Middle frontal gyrus (tissue), 1 donor: ENCODE results near the gene PTPRN2.
A peak's percentile ranks its signal among the peaks of the same experiment; 100 is the strongest.
"Not testable (repeated sequence)": the region's sequence is repeated elsewhere in the genome, so short reads cannot be mapped to it uniquely, and the experiment has no call there.

Experiments used
- DNase-seq: peaks from one replicate; pipeline ENCODE4 v3.0.0-alpha.2; 2015; ENCODE audit warnings: low spot score; ENCODE audit errors: extremely low spot score

The PTPRN2 gene

DNA sequence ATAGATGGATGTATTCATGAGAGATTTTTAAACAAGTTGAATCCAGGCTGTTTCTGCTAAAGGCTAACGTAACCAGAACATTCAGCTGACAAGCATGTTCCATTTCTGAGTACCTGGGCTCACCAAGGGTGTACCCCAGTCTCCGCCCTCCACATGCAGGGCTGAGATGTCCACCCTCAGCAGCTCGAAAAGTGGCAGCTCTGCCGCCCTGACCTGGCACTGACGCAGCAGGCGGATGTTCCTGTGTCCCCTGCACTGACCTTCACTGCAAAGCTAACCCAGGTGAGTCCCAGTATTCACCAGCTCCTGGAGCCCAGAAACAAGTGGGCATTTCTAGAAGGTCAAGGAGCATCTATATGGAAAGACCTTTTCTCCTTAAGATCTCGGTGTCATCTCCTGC is 437.4 kb downstream of the PTPRN2 start:
- no peak for DNase-seq

DNA sequence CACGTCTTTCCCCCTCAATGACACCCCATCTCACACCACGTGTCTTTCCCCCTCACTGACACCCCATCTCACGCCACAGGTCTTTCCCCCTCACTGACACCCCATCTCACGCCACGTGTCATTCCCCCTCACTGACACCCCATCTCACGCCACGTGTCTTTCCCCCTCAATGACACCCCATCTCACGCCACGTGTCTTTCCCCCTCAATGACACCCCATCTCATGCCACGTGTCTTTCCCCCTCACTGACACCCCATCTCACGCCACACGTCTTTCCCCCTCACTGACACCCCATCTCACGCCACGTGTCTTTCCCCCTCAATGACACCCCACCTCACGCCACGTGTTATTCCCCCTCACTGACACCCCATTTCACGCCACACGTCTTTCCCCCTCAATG is 440.2 kb downstream of the PTPRN2 start:
- DNase-seq: not testable (repeated sequence)

DNA sequence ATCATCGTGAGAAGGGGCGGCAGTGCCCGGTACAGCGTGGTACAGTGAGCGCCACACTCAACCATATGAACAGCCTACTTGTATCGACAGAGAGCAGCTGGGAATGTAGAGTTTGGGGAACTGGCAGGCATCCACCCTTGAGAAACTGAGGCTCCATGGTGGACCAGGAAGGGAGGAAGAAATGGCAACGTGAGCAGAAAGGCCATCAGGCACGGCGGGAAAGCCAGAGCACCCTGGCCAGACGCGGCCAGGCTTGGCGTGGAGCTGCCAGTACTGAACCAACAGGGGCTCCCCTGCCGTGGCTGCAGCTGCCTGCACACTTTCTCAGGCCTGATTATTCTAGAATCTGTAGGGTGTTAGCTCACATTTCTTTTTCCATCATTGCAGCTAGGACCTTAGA is 442.3 kb downstream of the PTPRN2 start:
- DNase-seq: no peak

DNA sequence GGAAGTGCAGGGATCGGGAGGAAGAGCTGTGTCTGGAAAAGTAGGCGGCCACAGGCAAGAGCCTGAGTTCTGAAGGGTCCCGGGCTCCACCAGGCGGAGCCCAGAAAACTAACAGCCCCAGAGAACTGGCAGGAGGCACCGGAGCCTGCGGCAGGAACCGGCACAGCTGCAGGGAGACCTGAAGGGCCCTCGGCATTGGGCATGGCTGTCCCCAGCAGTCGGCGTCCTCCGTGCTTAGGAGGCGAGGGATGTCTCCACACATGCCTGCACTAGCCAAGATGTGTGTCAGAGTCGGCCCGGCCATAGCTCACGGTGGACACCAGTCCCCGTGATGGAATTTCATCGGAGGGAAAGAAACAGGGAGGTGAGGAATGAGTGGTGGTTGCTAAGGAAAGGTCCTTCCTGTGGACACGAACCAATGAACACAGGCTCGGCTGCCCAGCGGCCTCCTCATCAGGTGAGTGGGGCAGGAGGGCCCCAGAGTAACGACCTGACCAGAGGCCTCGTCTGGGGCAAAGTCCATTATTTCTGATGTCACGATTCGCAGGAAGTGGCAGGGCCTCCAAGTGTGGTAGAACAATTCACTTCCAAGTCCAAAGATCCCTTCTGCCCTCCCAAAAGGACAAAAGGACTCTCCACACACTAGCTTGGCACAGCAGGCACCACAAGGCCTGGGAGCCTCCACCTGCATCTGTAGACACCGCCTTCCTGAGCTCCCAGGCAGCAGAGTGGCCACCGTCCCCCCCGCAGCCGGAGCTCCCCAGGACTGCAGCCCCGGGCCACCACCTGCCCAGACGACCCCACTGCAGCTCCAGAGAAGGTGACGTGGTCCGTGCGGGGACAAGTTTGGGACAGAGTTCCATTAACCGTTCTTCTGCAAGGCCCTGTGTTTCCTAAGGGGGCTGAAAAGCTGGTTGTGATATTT is 444.2 kb downstream of the PTPRN2 start:
- no peak for DNase-seq

DNA sequence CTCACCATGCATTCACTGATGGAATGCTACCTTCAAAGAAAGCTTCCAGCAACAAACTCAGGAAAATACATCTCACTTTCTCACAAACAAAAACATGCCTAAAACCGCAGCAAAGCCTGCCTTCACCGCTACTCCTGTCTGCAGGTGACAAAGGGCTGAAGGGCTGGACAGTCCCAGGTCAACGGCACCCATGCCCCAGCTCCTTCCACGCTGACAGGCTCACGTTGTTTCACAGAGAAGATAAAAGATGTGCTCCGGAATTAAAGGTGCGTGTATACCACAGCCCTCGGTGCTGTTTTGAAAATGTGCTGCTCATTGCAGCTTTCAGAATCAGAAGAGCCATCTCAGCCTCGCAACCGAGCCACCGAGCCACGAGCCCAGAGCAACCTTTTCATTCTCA is 445.0 kb downstream of the PTPRN2 start:
- no peak for DNase-seq

DNA sequence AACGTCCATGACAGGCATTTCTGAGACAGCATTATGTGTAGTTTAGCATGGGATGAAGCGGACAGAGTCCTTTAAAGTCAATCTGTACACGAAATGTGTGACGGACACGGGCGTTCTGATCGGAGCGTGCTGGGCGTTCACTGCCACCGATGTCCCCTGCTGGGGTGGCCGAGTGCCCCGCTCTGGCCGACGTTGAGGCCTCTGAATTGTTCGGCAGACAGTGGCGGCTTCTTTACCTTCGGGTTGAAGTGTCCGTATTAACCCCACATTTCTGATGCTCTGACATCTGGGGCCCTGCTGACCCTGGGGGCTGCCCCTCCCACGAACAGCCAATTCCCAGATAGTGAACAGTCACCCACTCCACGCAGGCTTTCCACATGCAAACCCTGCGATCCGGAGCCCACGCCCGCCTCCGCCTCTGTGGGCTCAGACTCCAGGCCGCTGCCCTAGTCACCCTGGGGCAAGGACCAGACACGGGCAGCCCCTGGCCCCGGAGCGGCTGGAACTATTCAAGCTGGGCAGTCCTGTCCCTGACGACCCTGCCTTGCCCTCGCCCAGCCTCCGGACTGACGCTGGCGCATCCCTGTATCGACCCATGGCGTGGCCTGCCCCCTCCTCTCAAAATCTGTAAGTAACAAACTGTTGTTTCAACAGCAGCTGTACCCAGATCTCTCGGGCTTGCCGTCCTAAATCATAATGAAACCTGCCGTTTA is 445.7 kb downstream of the PTPRN2 start:
- DNase-seq: no peak

DNA sequence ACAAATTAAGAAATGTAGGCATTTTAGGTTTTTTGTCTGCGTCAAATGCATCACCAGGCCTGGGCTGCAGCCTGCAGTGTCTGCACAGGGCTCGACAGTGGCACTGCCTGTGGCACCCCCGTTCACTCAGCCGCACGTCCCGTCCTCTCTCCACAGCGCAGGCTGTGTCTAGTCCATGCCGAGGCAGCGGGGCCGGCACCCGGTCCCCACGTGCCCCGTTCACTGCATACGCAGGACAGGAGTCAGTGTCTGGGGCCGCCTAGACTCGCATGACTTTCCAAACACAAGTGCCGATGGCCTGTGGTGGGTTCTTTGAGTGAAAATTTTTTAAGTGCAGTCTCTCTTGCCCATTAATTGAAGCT is 446.4 kb downstream of the PTPRN2 start:
- DNase-seq: no peak

DNA sequence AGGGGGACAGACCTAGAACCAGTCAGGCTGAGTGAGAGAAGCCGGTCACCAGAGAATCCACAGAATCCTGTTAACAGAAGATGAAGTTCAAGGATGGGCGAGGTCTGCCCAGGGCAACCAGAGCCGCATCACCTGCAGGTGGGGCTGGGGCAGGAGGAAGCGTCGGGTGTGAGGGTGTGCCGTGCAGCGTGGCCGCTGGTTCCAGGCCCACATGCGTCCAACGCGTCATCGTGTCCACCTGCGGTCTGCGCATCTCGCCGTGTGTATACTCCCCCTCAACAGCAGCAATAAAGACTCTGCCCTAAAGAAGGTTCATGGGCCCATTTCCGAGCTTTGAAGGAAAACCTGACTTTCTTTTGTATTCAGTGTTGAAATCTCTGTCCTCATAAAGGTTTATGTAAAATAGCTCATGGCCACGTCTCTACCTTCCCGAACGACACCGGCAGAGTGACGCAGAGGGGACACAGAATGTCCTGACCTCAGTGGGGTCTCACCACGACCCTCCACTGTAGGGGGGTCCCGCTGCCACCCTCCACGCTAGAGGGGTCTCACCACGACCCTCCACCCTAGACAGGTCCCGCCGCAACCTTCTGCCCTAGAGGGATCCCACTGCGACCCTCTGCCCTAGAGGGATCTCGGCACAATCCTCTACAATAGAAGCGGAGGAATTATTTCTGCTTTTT is 446.9 kb downstream of the PTPRN2 start:
- no peak for DNase-seq

DNA sequence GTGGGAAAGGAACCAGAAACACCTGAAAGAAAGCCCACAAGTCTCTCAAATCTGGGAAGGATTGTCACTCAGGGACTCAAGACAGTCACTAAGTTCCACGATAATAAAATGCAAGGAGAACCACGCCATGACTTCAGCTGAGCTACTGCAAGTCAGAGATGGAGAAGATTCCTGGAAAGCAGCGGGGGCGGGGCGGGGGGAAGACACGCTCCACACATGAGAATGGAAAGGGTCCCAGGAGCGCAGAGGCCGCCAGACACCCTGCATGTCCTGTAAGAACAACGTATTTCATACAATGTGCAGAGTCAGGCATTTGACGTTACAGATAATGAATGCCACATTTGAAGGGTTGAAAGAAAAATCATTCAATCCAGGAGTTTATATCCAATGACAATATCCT is 448.1 kb downstream of the PTPRN2 start:
- DNase-seq: no peak

DNA sequence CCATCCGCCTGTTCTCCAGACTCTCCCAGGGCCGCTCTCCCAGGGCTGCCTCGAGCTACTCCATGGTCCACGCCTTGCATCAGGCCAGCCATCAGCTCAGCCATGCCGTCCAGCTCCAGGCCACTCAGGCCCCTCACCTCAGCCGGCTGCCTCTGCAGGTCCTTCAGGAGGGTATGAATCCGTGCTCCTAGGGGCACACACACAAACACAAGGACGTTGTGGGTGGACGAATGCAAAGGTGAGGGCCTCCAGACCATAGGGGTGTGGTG is 449.4 kb downstream of the PTPRN2 start:
- no peak for DNase-seq

DNA sequence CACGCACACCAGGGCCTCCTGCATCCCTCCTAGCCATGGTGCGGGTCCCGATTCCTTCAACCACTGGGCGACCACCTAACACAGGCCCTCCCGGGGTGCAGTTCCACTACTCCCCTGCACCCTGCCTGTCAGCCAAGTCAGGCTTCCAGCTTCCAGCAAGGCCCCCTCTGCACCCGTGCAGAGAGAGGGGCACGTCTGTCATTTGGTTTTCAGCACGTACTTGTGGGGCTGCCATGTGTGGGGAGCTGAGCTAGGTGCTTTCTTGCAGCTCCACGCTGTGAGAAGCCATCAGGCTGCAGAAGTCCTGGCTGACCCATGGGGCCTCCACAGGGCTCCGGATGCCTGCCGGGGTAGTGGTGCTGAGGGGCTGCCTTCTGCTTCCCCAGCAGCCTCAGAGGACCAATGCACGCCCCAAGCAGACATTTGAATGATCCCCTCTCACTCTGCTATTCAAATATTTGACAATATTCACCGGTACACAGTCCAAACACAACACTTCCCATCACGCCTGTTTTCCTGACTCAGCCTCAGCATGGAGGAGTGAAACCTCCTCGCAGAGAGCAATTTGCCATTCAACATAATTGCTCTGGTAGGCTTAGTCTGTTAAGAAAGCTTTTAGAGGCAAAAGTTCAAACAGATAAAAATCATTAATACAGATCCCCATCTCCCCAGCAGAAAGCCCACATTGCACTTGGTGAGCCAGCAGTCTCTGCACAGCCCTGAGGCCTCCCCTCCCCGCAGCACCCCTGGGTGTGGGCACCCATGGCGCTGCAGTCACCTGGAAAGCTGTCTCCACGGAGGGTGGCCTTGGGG is 449.9 kb downstream of the PTPRN2 start:
- no peak for DNase-seq

DNA sequence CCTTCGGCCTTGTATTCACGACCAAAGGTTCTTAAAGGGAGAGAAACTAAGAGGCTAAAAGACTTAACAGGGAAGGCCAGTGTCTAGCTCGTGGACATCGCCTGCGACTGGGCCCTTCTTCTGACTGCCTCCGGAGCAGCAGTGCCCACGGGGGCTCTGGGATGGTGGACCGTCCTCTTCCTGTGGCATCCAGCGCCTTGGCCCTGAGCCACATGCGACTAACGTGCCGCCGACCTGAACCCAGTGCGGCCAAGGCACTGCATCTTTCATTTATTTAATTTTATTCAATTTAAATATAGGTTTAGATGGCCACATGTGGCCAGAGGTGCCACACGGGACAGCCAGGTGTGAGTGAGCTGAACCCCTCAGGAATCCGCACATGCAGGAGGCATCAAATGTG is 451.7 kb downstream of the PTPRN2 start:
- DNase-seq: no peak

DNA sequence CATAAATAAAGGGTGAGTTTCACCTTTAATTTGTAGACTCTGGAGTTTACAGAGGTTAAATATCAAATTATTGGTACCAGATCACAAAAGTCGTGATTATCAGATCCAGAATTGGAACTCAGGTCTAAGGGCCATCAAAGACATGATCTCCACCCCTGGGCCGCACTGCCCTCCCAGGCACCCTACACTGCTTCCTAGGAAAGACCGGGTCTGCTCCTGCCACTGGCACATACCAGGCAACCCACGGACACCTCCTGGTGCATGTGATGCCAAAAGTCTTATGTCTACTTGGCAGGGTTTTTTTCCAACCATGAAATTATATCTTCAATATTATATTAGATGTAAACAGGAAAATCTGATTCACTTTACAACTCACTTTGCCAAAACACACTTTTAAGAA is 452.8 kb downstream of the PTPRN2 start:
- no peak for DNase-seq

DNA sequence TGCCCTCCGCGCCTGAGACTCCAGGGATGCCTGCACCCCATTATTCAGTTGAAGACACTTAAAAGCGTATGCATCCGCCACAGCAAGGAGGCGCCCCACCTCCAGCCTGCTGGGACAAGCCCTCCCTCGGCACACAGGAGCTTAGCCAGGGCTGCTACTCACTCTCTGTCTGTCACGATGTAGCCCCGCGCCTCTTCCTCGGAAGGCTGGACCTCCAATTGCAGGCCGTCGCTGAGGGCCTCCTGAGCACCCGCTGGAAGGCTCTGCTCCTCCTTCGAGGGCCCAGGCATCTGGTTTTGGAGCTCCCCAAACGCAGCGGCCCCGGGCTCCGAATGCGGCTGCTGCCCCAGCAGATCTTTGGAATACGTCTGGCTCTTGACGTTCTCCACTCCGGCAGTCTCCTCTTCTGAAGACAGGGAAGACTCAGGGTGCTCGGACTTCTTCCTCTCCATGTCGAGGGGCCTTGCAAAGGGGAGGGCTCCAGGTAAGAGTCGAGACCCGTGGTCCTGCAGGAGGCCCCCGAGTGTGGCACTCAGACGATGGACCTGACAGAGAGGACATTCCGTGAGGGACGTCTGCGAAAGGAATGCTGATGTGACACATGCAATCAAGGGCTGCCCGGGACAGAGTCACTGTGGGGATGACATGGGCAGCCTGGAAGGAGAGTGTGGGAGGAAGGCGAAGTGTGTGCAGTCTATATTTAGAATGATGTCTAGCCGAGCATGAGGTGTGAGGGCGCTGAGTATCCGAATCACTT is 453.9 kb downstream of the PTPRN2 start:
- no peak for DNase-seq

DNA sequence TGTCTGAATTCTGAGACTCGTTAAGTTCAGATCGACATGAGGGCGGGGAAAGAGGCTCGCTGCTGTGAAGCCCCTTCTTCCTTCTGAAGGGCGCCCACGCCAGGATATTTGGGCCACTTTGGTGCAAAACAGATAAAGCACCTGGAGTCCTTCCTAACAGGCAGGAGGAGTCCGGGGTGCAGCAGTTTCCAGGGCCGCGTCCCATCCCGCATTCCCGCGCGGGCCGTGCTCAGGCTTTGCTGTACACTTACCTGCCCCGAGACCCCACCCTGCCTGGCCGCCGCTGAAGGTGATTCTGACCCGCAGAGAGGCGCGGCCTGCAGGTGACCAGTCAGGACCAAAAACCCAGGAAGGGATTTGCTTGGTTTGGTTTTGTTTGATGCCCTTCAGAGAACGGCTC is 454.6 kb downstream of the PTPRN2 start:
- no peak for DNase-seq

DNA sequence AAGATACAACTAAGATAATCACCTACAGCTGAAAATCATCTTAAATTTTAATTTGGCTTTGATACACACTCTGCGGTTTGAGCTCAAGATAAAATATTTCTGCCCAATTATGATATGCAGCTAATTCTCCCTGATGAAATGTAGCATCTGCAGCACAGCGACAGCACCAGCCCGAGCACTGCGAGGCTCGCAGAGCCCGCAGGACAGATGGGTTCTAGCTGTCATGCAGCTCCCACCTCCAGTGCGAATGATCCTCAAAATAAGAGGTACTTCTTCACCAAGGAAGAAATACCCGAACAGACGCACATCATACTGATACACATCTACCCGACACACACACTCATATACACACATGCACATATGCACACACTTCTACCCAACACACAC is 457.6 kb downstream of the PTPRN2 start:
- no peak for DNase-seq

DNA sequence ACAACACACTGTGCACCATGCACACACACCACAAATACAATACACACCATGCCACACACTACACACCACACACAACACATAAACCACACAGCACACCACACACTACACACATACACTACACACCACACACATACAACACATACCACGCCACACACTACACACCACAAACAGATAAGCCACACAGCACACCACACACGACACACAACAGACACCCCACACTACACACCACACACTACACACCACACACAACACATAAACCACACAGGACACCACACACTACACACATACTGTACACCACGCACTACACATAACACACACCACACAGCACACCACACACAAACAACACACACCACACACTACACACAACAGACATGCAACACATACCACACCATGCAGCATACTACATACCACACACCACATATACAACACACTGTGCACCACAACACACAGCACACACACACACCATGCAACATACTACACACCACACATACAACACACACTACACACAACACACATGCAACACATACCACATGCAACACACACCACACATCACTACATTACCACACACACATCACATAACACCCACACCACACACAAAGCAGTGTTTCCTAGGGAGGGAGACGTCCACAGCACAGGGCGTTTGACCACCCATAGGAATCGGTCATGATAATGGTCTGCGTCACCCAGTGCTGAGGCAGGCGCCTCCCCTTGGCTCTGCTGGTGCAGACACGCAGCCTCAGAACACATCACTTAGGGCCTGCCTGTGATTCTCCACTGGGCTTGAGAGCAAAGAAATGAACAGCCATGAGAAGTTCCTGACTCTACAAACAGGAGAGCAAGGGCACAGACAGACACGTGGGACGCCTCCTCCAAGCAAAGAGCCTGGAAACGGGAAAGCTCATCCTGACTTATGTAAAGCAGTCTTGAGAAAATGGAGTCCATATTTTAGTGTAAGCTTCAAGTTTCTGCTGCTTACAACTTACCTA is 458.3 kb downstream of the PTPRN2 start:
- peak; percentile 6 for DNase-seq

DNA sequence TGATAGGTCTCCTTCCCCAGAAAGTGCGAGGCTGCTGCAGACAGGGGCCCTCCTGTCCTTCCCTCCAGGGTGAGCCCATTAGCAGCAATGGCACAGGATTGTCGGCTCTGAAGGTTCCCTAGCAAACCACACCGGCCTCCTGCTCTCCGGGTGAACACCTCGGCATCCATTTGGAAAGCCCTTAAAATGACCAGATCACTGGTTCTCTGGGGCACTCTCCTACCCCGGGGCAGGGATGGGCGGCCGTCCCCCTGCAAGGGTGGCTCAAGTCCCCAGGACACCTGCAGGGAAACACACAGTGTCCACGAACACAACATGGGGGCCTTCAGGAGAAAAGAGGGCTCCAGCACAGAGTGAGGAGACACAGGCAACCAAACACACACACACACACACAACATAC is 459.1 kb downstream of the PTPRN2 start:
- no peak for DNase-seq

DNA sequence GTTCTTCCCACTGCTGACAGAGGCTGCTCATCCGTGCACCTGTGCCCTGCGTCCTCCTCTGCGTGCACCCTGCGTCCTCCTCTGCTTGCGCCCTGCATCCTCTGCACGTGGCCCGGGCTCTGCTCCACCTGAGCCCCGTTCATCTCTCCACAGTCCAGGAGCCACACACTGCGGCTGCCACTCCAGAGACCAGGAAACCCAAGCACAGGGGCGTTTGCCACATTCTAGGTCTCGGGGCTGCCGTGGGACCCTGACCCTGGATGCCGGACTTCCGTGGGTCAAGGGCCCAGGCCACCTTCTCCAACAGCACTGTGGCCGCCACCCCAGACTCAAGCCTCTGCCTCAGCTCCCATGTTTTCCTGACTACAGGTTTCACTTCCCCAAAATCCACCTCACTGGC is 460.4 kb downstream of the PTPRN2 start:
- DNase-seq: no peak

DNA sequence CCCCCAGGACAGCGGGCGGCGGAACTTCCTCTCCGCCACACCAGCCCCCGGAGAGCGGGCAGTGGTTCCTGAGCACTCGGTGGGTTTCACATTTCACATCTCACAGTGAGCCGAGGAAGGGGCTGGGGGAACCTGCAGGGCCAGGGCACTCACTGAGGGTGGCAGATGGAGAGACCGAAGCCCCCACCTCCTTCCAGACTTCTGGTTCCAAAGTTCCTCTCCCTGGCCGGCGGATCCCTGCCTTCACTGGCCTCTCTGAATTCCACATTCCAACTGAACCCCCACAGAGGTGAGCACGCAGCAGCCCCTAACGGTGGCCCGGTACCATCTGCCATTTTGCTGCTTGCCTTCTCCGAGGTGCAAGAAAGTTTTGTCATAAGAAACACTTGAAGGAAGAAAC is 461.0 kb downstream of the PTPRN2 start:
- DNase-seq: no peak
